CD14-positive monocyte (primary cell): ENCODE data around the gene CAST. TPM values are rescaled to one million over a fixed set of nuclear protein-coding genes. Genes with fewer than 3 reads are reported as not detected.

Source experiments
- DNase-seq, 3 donors: peaks; one replicate each; pipeline ENCODE4 v3.0.0-alpha.2; 2011 to 2022
- H2AFZ ChIP-seq: 2 replicates; pipeline ENCODE4 v1.6.0; 2012; ENCODE audit warnings: mild to moderate bottlenecking, low read depth, low read length, inconsistent platforms; ENCODE audit not compliant: insufficient read depth, poor library complexity, severe bottlenecking
- H3K27ac ChIP-seq, 2 donors: 1 replicate in 1 of 2; 2 replicates in 1 of 2; pipeline ENCODE4 v1.5.1; 2012 to 2013; ENCODE audit warnings: low read length in 2 of 2, control low read depth in 1 of 2, inconsistent platforms in 1 of 2, low read depth in 1 of 2, mild to moderate bottlenecking in 1 of 2
- H3K27me3 ChIP-seq, 2 donors: one replicate each; pipeline versions ENCODE4 v1.6.0 to v1.6.1; 2011 to 2013; ENCODE audit warnings: low read length in 2 of 2; ENCODE audit not compliant: control insufficient read depth in 2 of 2, insufficient read depth in 2 of 2
- H3K36me3 ChIP-seq, 2 donors: replicated peaks in 1 of 2; 1 replicate in 1 of 2; 2 replicates in 1 of 2; pipeline versions ENCODE4 v1.5.1 to v1.6.1; 2012 to 2013; ENCODE audit warnings: low read length in 2 of 2, control low read depth in 1 of 2, inconsistent platforms in 1 of 2, mild to moderate bottlenecking in 1 of 2; ENCODE audit not compliant: insufficient read depth in 2 of 2, control insufficient read depth in 1 of 2
- H3K4me1 ChIP-seq, 2 donors: 1 replicate in 1 of 2; 2 replicates in 1 of 2; pipeline versions ENCODE4 v1.5.1 to v1.6.1; 2012 to 2013; ENCODE audit warnings: low read length in 2 of 2, control low read depth in 1 of 2, inconsistent platforms in 1 of 2, mild to moderate bottlenecking in 1 of 2, moderate library complexity in 1 of 2; ENCODE audit not compliant: insufficient read depth in 2 of 2, control insufficient read depth in 1 of 2
- H3K4me2 ChIP-seq: replicated peaks from 2 replicates; pipeline ENCODE3; 2012; ENCODE audit warnings: low read length, moderate library complexity, mild to moderate bottlenecking; ENCODE audit not compliant: poor library complexity, severe bottlenecking; ENCODE audit errors: extremely low read depth
- H3K4me3 ChIP-seq, 3 experiments: fragments of 200-600 bp in 1 of 3; sonication (generic) in 1 of 3; replicated peaks in 1 of 3; 1 replicate in 2 of 3; 2 replicates in 1 of 3; pipeline ENCODE4 v1.5.1; 2011 to 2013; ENCODE audit warnings: low read length in 3 of 3, mild to moderate bottlenecking in 3 of 3, control low read depth in 2 of 3, low read depth in 2 of 3, inconsistent platforms in 1 of 3, moderate library complexity in 1 of 3
- H3K79me2 ChIP-seq: 2 replicates; pipeline ENCODE4 v1.6.0; 2012; ENCODE audit warnings: mild to moderate bottlenecking, control low read depth, inconsistent platforms, low read length, moderate library complexity; ENCODE audit not compliant: insufficient read depth
- H3K9ac ChIP-seq: 2 replicates; pipeline ENCODE4 v1.6.0; 2017; ENCODE audit warnings: low read length, mild to moderate bottlenecking; ENCODE audit not compliant: insufficient read depth, poor library complexity, severe bottlenecking
- H3K9me3 ChIP-seq, 2 donors: replicated peaks in 1 of 2; 1 replicate in 1 of 2; 2 replicates in 1 of 2; pipeline versions ENCODE4 v1.5.1 to v1.6.1; 2012 to 2013; ENCODE audit warnings: low read length in 2 of 2, control low read depth in 1 of 2; ENCODE audit not compliant: control insufficient read depth in 1 of 2, insufficient read depth in 1 of 2
- H4K20me1 ChIP-seq: 2 replicates; pipeline ENCODE4 v1.6.0; 2012; ENCODE audit warnings: mild to moderate bottlenecking, low read length, control low read depth, moderate library complexity; ENCODE audit not compliant: insufficient read depth
- H3K27ac Mint-ChIP-seq, 7 donors: one replicate each; pipeline ENCODE4 v1.8.0; 2020; ENCODE audit warnings: mild to moderate bottlenecking in 7 of 7, mixed read lengths in 7 of 7, moderate library complexity in 6 of 7, inconsistent platforms in 2 of 7
- H3K27me3 Mint-ChIP-seq, 3 donors: one replicate each; pipeline ENCODE4 v1.8.0; 2021 to 2022; ENCODE audit warnings: low read depth in 3 of 3, mild to moderate bottlenecking in 3 of 3, mixed read lengths in 3 of 3, moderate library complexity in 3 of 3, inconsistent platforms in 1 of 3
- H3K36me3 Mint-ChIP-seq, 2 donors: one replicate each; pipeline ENCODE4 v1.8.0; 2020; ENCODE audit warnings: mixed read lengths in 2 of 2, inconsistent platforms in 1 of 2, mild to moderate bottlenecking in 1 of 2
- H3K4me1 Mint-ChIP-seq: one replicate; pipeline ENCODE4 v1.8.0; 2020; ENCODE audit warnings: mild to moderate bottlenecking, mixed read lengths
- H3K4me3 Mint-ChIP-seq, 2 donors: one replicate each; pipeline ENCODE4 v1.8.0; 2020; ENCODE audit warnings: mild to moderate bottlenecking in 2 of 2, mixed read lengths in 2 of 2, moderate library complexity in 1 of 2
- H3K9me3 Mint-ChIP-seq, 7 donors: one replicate each; pipeline ENCODE4 v1.8.0; 2020 to 2022; ENCODE audit warnings: mixed read lengths in 7 of 7, mild to moderate bottlenecking in 6 of 7, moderate library complexity in 6 of 7, inconsistent platforms in 2 of 7
- CTCF ChIP-seq: fragments of 200-600 bp; IDR thresholded peaks from one replicate; pipeline ENCODE4 v1.8.0; 2022; ENCODE audit warnings: antibody characterized with exemption, mild to moderate bottlenecking
- WGBS: methylation state at CpG from one replicate; pipeline ENCODE4 v1.1.5; 2013; ENCODE audit warnings: missing lambda C conversion rate; ENCODE audit not compliant: insufficient coverage; 5-methylcytosine and 5-hydroxymethylcytosine counted together
- intact Hi-C, 2 donors: fragments of 100-400 bp; cut with micrococcal nuclease; formaldehyde crosslinking; loops; one replicate each; pipeline versions ENCODE4 v1.15.0 to v1.15.1; 2023
- polyA plus RNA-seq, 3 donors: library from polyadenylated mRNA; depleted of rRNA in 1 of 3; unstranded in 2 of 3; stranded (reverse) in 1 of 3; fragments of 300-500 nt in 2 of 3; fragments of >200 nt in 1 of 3; fragmentation: Illumina TruSeq in 2 of 3; gene quantifications; 1 replicate in 2 of 3; 2 replicates in 1 of 3; pipeline ENCODE4 v1.2.3, GENCODE V29; 2012 to 2021

CAST gene
- polyA plus RNA-seq, 3 donors, result 49.6 to 125 (median 76.8) TPM

GRCh38 chr5:96668725-96669124 lies 6.5 kb downstream of the CAST start:
- Histone ChIP-seq H4K20me1 (peaks cover 100% of the 10 kb centered on the region), H3K27me3 (no peaks in the 10 kb centered on the region), H3K4me1 (peaks cover 12 to 21% of the 10 kb centered on the region in 2 donors), H3K9ac (no peak overlapping the region), H3K79me2 (peaks cover 100% of the 10 kb centered on the region), H2AFZ (no peak overlapping the region), H3K27ac (peak overlapping the region in 1 of 2 donors; percentile 8), H3K9me3 (no peaks in the 10 kb centered on the region), H3K4me2 (no peak overlapping the region), H3K4me3 (no peak overlapping the region), H3K36me3 (peaks cover 5 to 31% of the 10 kb centered on the region in 2 donors)
- Mint-ChIP-seq H3K9me3 (no peaks in the 10 kb centered on the region), H3K27ac (peak overlapping the region in 2 of 7 donors; percentile 43 to 63), H3K4me3 (no peak overlapping the region), H3K4me1 (peaks cover 50% of the 10 kb centered on the region), H3K27me3 (no peaks in the 10 kb centered on the region), H3K36me3 (peaks cover 24 to 26% of the 10 kb centered on the region in 2 donors)
- intact Hi-C loops, result loop anchor here in 1 of 2 donors (10.0 kb wide), 1 partner anchor 54 kb away; no protein-coding TSS in a partner anchor
- TF ChIP-seq CTCF, result no peak
- WGBS, result no CpG with 5 or more reads among the region's 2 CpGs
- no peak for DNase-seq

GRCh38 chr5:96669909-96670308 lies 7.7 kb downstream of the CAST start:
- Histone ChIP-seq H4K20me1 (peaks cover 100% of the 10 kb centered on the region), H3K9ac (no peak overlapping the region)

More at GRCh38 chr5:96669909-96670308, 7.7 kb downstream of the CAST start:
- H3K27ac Mint-ChIP-seq, result peak overlapping the region in 2 of 7 donors; percentile 22 to 60
- Histone ChIP-seq H2AFZ (no peak overlapping the region), H3K4me2 (no peak overlapping the region), H3K9me3 (no peaks in the 10 kb centered on the region), H3K4me3 (no peak overlapping the region), H3K27ac (peak overlapping the region in 1 of 2 donors; percentile 8), H3K27me3 (no peaks in the 10 kb centered on the region), H3K36me3 (peaks cover 5 to 34% of the 10 kb centered on the region in 2 donors), H3K79me2 (peaks cover 100% of the 10 kb centered on the region), H3K4me1 (peaks cover 7 to 9% of the 10 kb centered on the region in 2 donors)
- DNase-seq, result no peak
- peaks cover 24 to 26% of the 10 kb centered on the region in 2 donors for H3K36me3 Mint-ChIP-seq
- TF ChIP-seq CTCF, result no peak
- no peaks in the 10 kb centered on the region for H3K9me3 Mint-ChIP-seq
- H3K27me3 Mint-ChIP-seq, result no peaks in the 10 kb centered on the region
- WGBS, result no CpG with 5 or more reads among the region's 3 CpGs
- H3K4me3 Mint-ChIP-seq, result no peak overlapping the region
- intact Hi-C loops, result loop anchor here in 1 of 2 donors (10.0 kb wide), 1 partner anchor 55 kb away; no protein-coding TSS in a partner anchor
- H3K4me1 Mint-ChIP-seq, result peaks cover 40% of the 10 kb centered on the region
